NCI-H2107 (cell line): ENCODE data around the gene FICD.
A peak's percentile ranks its signal among the peaks of the same experiment; 100 is the strongest.

Experiments
- DNase-seq: peaks from one replicate; lab custom pipeline; 2025; lab: John Stamatoyannopoulos, UW

FICD gene

DNA sequence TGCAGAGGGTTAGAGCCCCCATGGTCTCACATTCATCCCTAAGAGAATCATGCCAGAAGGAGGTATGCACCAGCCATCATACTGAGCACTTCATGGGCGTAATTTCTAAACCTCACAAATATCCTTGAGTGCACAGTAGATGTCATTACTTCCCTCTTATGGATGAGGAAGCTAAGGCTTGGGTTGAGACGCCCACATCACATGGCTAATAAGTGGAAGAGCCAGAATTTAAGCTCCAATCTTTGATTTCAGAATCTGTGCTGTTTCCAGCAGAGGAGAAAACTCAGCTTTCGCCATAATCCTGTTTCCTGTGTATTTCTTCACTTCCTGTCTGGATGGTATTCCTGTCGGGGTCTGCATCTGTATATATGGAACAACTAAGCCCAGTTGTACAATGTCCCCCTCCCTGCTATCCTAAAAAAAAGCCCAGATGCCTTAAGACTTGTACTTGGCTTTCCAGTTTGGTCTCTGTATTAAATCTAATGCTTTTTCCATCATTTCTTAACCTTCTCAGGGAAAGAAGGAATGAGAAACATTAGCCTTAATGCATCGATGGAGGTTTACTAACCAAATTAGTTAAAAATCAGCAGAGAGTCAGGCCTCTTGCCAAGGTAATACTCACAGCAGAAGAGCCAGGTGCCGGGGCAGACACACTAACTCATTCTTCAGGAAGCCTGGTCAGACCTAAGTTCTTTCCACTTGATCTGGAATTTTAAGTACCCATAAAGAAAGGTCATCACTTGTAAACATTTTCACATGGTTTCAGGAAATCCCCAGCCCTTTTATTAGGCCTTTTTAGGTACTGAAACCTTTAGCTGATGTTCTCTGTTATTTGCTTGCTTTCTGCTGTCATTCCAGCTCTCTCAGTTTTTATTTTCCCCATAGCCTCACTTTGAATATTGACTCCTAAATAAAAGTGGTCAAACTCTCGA, 52.6 kb downstream of the FICD start:
- no peak for DNase-seq

- DNase-seq = peak; percentile 83
These were observed 53.5 kb downstream of the FICD start for GRCh38 chr12:108568338-108569154.
